GM11168 (cell line): ENCODE results near the gene CHD9.
"Not testable (repeated sequence)": the region's sequence is repeated elsewhere in the genome, so short reads cannot be mapped to it uniquely, and the experiment has no call there.

Source experiments
- in situ Hi-C: fragments of 300-500 bp; cut with MboI; formaldehyde crosslinking; loops from one replicate; pipeline ENCODE4 v1.12.0; 2022; ENCODE audit warnings: low sequenced_read_pairs; ENCODE audit not compliant: unreplicated experiment

CHD9 gene

GRCh38 chr16:53183442-53183841, 128.7 kb downstream of the CHD9 start:
- in situ Hi-C loops = no loop called here

- in situ Hi-C loops = not testable (repeated sequence)
Measured at GRCh38 chr16:53185741-53186140, 130.9 kb downstream of the CHD9 start.

DNA sequence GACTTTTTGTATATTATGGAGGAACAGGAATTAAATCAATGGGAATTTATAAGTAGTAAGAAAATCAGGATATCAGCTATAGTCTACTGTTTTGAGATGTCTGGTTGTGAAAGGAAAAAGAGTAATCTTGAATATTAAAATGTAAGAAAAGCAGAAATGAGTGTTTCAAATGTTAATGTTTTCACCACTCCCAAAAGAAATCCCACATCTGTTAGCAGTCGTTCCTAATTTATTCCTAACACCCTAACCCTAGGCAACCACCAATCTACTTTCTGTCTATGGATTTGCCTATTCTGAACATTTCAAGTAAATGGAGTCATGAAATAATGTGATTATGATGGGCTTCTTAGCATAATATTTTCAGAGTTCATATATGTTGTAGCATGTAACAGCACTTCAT, 133.0 kb downstream of the CHD9 start:
- in situ Hi-C loops = no loop called here

GRCh38 chr16:53191413-53191812, 136.6 kb downstream of the CHD9 start:
- in situ Hi-C loops = no loop called here

DNA sequence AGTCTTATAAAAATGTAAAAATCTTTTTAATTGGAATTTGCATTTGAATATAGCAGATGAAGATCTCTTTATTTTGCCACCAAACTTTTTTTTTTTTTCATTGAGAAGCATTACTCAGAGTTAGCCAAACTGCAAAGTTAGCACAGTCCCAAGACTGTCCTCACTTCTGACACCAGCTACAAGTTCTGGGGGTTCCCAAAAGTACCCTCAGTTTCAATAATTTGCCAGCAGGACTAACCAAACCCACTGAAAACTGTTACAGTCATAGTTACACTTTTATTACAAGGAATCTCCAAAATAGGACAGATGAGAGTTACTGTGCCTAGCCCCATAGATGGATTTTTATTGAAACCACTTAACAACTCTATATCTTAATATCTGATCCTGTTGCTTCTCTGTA, 144.1 kb downstream of the CHD9 start:
- in situ Hi-C loops = no loop called here

GRCh38 chr16:53201900-53202299, 147.1 kb downstream of the CHD9 start:
- in situ Hi-C loops = no loop called here

- in situ Hi-C loops = no loop called here
Measured at GRCh38 chr16:53202398-53202797, 147.6 kb downstream of the CHD9 start.

DNA sequence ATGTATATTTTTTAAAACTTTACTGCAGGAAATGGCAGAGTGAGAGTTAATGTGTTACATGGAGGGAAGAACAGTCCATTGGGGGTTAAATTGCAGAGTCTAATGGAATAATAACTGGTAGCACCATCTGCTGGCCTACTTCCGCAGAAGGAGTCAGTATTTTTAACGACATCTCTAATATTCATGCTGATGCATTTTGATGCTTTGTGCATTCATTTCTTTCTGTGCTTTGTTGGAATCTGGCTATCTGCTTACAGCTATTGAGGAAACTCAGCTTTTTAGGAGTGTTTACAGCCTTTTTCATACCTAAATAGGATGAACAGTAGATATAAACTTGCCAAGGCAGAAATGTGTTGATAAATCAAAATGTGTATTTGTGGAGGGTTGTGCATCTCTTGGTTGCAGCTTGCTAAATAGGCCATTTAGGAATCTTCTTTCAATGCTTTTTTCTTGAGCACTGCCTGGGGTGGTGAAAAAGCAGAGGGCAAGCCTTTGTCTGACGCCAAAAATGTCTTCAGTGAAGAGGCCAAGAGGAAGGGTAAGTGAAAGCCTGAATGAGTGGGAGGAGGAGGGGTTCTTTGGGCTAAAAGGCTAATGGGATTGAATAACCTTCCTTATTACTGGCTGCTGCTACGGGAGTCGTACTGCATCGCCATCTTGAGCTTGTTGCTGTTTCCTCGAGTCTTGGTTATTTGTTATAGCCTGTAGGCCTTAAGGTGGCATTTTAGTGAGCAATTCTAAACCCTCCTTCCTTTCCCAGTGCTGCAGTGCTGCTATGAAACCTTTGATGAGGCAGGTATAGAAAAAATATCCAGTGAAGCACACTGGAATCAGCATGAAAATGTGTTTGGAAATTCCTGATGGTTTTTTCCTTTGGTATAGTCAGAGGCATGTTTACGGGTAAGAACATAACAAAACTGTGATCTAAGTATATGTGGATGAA, 153.3 kb downstream of the CHD9 start:
- in situ Hi-C loops = no loop called here

GRCh38 chr16:53209429-53209828, 154.6 kb downstream of the CHD9 start:
- in situ Hi-C loops = no loop called here

DNA sequence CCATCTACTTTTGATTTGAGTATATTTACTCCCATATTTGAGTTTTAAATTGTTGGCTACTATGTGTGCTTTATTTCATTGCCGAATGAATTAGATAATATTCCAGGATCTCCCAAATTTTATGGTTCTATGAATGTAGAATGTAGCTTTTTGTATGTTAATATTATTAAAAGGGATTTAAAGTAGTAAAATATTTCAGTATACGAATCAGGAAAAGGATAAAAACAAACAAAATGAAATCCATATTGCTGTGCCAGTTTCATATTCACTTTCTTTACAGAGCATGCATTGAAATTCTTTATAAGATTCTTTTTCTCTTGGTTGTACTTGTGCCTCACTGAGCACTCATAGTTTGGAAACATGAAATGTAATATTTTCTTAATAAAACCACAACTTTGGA, 155.1 kb downstream of the CHD9 start:
- in situ Hi-C loops = no loop called here

DNA sequence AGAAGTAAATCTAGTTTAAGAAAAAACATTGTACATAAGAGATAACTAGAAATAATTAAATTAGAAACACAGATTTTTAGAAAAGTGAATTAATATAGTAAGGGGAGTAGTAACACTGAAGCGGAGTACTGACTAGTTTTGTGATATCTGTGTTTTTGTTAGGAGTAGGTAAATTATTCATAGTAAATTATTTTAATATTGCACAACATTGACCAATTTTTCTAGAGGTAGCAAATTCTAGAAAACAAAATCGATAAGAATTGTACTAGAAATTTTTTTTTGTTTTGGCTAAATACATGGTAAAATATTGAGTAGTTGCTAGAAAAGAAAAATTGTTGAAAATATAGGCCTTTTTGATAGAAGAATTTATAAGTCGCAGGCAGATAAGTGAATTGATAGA, 156.5 kb downstream of the CHD9 start:
- in situ Hi-C loops = no loop called here

GRCh38 chr16:53212893-53213223, 158.1 kb downstream of the CHD9 start:
- in situ Hi-C loops = no loop called here

DNA sequence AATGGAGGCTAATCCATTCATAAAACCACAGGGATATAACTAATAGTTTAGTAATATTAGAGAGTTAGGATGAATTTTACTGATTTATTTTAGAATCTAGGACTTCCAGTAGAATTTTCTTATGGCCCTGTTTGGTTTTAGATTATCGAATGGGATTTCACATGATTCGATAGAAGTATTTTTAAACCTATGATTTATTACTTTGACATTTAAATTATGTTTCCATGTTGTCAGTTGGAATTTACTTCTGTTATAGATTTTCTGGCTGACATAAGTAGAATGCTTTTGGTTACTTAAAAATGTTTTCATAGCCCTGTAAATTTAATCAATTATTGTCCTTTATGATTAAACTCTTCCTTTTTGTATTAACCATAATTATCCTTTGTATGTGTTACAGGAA, 158.8 kb downstream of the CHD9 start:
- in situ Hi-C loops = no loop called here

- in situ Hi-C loops = no loop called here
Measured at GRCh38 chr16:53216798-53217197, 162.0 kb downstream of the CHD9 start.

DNA sequence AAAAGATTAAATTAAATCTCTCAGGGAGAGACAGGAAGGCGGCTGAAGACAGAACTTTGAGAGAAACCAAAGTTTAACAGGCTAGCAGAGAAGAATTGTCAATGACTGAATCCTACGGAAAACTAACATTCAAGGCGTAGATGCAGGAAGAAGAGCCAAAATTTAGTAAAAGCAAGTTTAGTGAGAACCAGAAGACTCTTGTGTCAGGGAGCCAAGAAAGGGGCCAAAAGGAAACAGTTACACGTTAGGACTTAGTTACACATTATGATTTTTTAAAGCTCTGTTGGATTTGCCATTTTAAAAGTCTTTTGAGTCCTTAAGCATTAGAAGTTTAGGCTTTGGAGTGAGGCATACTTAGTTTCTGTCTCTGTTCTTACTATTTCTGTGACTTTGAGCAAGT, 164.6 kb downstream of the CHD9 start:
- in situ Hi-C loops = no loop called here

- in situ Hi-C loops = no loop called here
Measured at GRCh38 chr16:53219795-53220454, 165.1 kb downstream of the CHD9 start.

GRCh38 chr16:53220585-53220984, 165.8 kb downstream of the CHD9 start:
- in situ Hi-C loops = no loop called here

DNA sequence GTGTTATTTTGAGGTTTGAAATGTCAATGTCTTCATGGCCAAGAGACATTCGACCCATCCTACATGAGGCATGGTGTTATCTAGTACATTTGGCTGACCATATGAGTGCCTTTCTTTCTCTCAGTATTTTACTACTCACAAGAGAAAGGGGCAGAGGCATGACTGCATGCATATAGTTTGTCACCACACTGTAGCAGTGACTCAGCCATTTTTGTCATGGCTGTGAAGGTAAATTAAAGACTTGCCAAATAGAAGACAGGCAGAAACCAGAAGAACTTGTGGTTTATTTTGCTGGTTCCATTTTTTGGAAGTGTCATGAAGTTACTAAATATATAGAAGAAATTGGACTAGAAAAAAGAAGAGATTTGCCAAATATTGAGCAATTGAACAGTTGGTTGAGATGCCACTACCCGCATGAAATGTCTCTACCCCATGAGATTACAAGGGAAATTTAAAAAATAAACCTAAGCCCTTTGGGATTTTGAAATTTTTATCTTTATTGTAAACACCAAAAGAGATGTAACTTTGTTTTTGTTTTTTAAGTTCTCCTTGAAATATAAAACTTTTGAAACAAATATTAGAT, 170.3 kb downstream of the CHD9 start:
- in situ Hi-C loops = no loop called here

DNA sequence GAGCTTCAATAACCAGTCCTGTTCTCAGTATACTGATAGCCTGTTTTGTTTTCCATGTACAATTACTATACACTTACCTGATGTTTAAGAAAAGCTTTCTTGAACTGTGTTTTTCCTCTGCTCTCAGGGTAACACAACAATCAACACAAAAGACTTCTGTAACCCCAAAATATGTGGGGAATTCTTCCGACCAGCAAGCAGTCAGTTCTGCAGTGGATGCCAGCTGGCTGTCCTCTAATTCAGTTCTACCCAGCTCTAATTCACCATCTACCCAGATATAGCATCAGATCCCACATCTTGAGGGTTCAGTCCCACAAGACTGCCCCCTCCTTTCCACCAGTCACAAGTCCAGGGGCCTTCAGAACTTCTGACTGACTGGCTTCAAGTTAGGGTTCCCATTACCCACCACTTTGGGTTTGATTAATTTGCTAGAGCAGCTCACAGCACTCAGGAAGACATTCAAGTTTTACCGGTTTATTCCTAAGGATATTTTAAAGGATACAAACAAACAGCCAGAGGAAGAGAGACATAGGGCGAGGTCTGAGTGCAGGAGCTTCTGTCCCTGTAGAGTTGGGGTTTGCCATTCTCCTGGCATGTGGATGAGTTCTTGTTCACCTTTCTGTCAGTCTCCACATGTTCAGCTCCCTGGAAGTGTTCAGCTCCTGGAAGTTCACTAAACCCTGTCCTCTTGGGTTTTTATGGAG, 178.2 kb downstream of the CHD9 start:
- in situ Hi-C loops = no loop called here

DNA sequence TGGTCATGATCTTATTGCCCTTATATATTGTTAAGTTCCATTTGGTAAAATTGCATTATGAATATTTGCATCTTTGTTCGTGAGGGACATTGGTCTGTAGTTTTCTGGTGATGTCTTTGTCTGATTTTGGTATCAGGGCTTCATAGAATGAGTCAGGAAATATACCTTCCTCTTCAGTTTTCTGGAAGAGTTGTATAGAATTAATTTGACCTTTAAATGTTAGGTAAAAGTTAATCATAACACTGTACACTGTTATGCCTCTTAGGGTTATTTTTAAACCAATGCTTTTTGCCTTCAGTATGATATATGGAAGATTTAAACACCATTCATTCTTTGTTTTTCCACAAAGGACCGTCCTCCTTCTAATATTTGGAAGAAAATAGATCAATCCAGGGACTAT, 180.0 kb downstream of the CHD9 start:
- in situ Hi-C loops = no loop called here

DNA sequence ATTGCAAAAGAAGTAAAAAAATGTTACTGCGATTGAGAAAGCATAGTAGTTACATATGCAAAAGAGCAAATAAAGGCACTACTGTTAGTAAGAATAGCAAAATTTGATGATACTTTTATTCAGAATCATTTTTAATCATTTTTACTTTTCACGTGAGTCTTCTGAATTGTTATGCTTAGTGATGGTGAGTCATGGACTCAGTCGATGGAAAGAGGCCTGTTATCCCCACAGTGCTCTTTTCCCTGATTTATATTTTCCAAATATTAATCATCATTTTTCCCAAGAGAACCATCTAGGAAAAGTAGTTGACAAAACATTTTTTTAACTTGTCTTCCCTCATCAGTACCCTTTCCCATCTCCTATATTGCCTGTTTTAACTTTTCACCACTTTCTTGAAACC, 181.1 kb downstream of the CHD9 start:
- in situ Hi-C loops = no loop called here
